Measurements from ENCODE around the gene GTF3C1.

GTF3C1 gene

GRCh38 chr16:27549746-27550581 lies at the start of gene GTF3C1, which contains the start of gene KATNIP:
GTF3C1 (minus strand) TSS chr16:27549913; CDS start chr16:27549890, 23 bp downstream.
KATNIP (plus strand) TSS chr16:27550144; CDS start chr16:27550171, 27 bp downstream.
- no peak for TF ChIP-seq CTCF (IDR thresholded peaks at IDR 0.05; ENCODE audit: low read depth, low read length, missing control alignments)
- peak; percentile 88 for DNase-seq (ENCODE audit: extremely low read depth, low read depth)
- peak within 1 kb of the TSS; percentile 83 for H3K4me3 ChIP-seq (replicated peaks; ENCODE audit: low read depth, low read length)

GRCh38 chr16:27598931-27599565 lies 49.3 kb upstream of the GTF3C1 start:
- DNase-seq (ENCODE audit: extremely low read depth, low read depth) = no peak
- no peak for TF ChIP-seq CTCF (IDR thresholded peaks at IDR 0.05; ENCODE audit: low read depth, low read length, missing control alignments)
- H3K4me3 ChIP-seq (replicated peaks; ENCODE audit: low read depth, low read length) = no peak overlapping the region

DNA sequence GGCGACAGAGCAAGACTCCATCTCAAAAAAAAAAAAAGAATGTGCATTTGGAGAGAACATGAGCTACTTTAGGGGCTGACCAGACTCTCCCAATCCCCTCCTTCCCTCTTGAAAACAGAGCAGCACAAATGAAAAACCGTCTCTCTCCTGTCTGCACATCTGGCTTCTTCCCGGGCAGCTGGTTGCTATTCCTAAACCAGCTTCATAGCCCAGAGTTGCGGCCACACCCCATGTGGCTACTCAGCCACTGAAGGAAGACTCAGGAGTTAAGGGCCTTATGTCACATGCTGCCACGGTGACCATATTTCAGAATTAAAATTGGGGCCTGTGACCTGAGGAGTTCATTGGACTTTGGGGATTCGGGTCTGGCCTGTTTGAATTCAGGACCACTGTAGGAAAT lies 48.5 kb upstream of the GTF3C1 start:
- H3K4me3 ChIP-seq (replicated peaks; ENCODE audit: low read depth, low read length) = no peak overlapping the region
- no peak for TF ChIP-seq CTCF (IDR thresholded peaks at IDR 0.05; ENCODE audit: low read depth, low read length, missing control alignments)
- DNase-seq (ENCODE audit: extremely low read depth, low read depth) = peak; percentile 15

- H3K4me3 ChIP-seq (replicated peaks; ENCODE audit: low read depth, low read length) = no peak overlapping the region
- no peak for TF ChIP-seq CTCF (IDR thresholded peaks at IDR 0.05; ENCODE audit: low read depth, low read length, missing control alignments)
- DNase-seq (ENCODE audit: extremely low read depth, low read depth) = no peak
These were observed 47.6 kb upstream of the GTF3C1 start for GRCh38 chr16:27597361-27597760.

DNA sequence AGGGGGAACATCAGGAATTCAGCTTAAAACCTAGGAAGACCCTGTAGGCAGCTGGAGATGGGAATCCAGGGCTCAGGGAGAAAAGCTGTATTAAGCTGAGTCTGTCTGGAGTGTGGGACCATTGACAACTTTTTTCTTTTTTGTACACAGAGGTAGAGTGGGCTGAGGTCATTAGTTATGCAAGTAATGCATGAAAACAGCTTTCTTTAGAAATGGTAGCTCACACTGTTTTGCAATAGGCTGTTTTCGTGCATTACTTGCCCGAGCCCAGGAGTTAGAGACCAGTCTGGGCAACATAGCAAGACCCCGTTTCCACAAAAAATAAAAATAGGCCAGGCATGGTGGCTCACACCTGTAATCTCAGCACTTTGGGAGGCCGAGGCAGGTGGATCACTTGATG lies 46.7 kb upstream of the GTF3C1 start:
- TF ChIP-seq CTCF (IDR thresholded peaks at IDR 0.05; ENCODE audit: low read depth, low read length, missing control alignments) = no peak
- no peak overlapping the region for H3K4me3 ChIP-seq (replicated peaks; ENCODE audit: low read depth, low read length)
- no peak for DNase-seq (ENCODE audit: extremely low read depth, low read depth)

- no peak for TF ChIP-seq CTCF (IDR thresholded peaks at IDR 0.05; ENCODE audit: low read depth, low read length, missing control alignments)
These were observed 46.3 kb upstream of the GTF3C1 start for GRCh38 chr16:27595993-27596392.

More at GRCh38 chr16:27595993-27596392, 46.3 kb upstream of the GTF3C1 start:
- DNase-seq (ENCODE audit: extremely low read depth, low read depth) = no peak
- no peak overlapping the region for H3K4me3 ChIP-seq (replicated peaks; ENCODE audit: low read depth, low read length)

Measured in HFF-Myc (cell line).